ENCODE measurements around the gene LYRM9. TPM values are rescaled to one million over a fixed set of nuclear protein-coding genes. Genes with fewer than 3 reads are reported as not detected.

Gene LYRM9
- total RNA-seq, 1 experiment from 2014 or later, result 2.8 TPM

DNA sequence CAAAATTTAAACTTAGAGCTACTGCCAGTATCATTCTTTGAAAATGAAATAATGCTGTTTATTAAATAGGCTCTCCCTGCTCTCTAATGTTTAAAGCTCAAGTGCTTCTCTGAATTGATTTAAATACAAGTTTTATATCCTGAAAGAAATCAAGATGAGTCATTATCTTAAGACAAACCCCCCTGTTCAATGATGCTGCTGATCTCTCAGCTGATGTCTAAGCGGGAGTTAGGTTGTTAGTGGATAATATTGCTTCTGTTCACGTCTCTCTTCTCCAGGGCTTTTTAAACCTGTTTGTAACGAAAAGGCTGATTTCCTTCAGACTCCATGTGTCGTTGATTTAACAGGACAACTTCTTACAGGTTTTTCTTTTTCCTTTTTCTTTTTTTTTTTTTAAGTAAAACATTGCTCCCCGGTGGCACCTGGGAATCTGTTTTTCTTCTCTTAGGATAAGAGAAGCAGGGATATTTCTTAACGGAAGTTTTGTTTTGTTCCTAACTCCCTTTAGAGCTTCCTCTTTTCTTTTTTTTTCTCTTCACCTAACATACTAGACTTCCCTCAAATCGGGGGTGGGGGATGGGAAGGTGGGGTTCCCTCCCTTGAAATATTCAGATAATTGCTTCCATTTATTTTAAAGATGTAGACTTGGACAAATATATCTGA, 807 bp upstream of the LYRM9 start:
- CTCF ChIA-PET, result interaction anchor here (0.7 to 2.6 kb wide), 9 partner anchors 9 to 523 kb away, joined by 3 to 12 read pairs (median 4); no protein-coding TSS in a partner anchor
- H3K4me1 ChIP-seq (ENCODE audit: insufficient read depth, low read length, poor library complexity, severe bottlenecking), result no peaks in the 10 kb centered on the region
- no peak for TF ChIP-seq EZH2 (IDR thresholded peaks at IDR 0.05; ENCODE audit: borderline replicate concordance, low read depth, low read length, poor library complexity, severe bottlenecking)
- TF ChIP-seq, protein P1, sequence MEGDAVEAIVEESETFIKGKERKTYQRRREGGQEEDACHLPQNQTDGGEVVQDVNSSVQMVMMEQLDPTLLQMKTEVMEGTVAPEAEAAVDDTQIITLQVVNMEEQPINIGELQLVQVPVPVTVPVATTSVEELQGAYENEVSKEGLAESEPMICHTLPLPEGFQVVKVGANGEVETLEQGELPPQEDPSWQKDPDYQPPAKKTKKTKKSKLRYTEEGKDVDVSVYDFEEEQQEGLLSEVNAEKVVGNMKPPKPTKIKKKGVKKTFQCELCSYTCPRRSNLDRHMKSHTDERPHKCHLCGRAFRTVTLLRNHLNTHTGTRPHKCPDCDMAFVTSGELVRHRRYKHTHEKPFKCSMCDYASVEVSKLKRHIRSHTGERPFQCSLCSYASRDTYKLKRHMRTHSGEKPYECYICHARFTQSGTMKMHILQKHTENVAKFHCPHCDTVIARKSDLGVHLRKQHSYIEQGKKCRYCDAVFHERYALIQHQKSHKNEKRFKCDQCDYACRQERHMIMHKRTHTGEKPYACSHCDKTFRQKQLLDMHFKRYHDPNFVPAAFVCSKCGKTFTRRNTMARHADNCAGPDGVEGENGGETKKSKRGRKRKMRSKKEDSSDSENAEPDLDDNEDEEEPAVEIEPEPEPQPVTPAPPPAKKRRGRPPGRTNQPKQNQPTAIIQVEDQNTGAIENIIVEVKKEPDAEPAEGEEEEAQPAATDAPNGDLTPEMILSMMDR (conservative IDR thresholded peaks at IDR 0.05; ENCODE audit: low read depth, low read length), result no peak
- no peaks in the 10 kb centered on the region for H3K36me3 ChIP-seq (ENCODE audit: insufficient read depth, low read length, poor library complexity, severe bottlenecking)
- H3K27me3 ChIP-seq (replicated peaks; ENCODE audit: insufficient read depth, low read depth, low read length, poor library complexity), result no peaks in the 10 kb centered on the region
- POLR2A ChIA-PET (ENCODE audit: low non-redundant PET), result no interaction called here
- no peaks in the 10 kb centered on the region for H3K9me3 ChIP-seq (ENCODE audit: low read depth, low read length, poor library complexity, severe bottlenecking)
- no peak for DNase-seq (ENCODE audit: low spot score)
- H3K27ac ChIP-seq (ENCODE audit: low read depth, low read length, poor library complexity, severe bottlenecking), result no peak overlapping the region
- intact Hi-C loops (cut with micrococcal nuclease; ENCODE audit: unreplicated experiment), result loop anchor here (5.0 to 10.0 kb wide), 3 partner anchors 151 to 358 kb away; partner anchors contain the start of gene NLK
- peak overlapping the region; percentile 70 for H3K4me3 ChIP-seq (ENCODE audit: low read depth, low read length, poor library complexity, severe bottlenecking)
- BruUV-seq (replicated peaks), result no TSS peak

DNA sequence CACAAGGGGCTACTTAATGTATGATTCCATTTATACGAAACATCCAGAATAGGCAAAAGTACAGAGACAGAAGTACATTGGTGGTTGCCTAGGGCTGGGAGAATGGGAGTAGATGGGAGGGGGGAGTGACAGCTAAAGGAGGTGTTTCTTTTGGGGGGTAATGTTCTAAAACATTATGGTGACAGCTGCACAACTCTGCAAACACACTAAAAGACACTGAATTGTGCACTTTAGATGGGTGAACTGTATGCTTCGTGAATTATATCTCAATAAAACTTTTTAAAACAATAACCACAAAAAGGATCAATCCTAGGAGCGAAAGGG, 661 bp downstream of the LYRM9 start:
- Histone ChIP-seq H3K36me3 (ENCODE audit: insufficient read depth, low read length, poor library complexity, severe bottlenecking) (no peaks in the 10 kb centered on the region), H3K27ac (ENCODE audit: low read depth, low read length, poor library complexity, severe bottlenecking) (peak overlapping the region; percentile 74), H3K27me3 (replicated peaks; ENCODE audit: insufficient read depth, low read depth, low read length, poor library complexity) (no peaks in the 10 kb centered on the region), H3K4me3 (ENCODE audit: low read depth, low read length, poor library complexity, severe bottlenecking) (peak overlapping the region; percentile 70), H3K9me3 (ENCODE audit: low read depth, low read length, poor library complexity, severe bottlenecking) (no peaks in the 10 kb centered on the region), H3K4me1 (ENCODE audit: insufficient read depth, low read length, poor library complexity, severe bottlenecking) (no peaks in the 10 kb centered on the region)
- no peak for DNase-seq (ENCODE audit: low spot score)
- CTCF ChIA-PET, result interaction anchor here (0.6 to 2.6 kb wide), 4 partner anchors 11 to 87 kb away, joined by 4 to 12 read pairs (median 5); no protein-coding TSS in a partner anchor
- no peak for TF ChIP-seq EZH2 (IDR thresholded peaks at IDR 0.05; ENCODE audit: borderline replicate concordance, low read depth, low read length, poor library complexity, severe bottlenecking)
- TF ChIP-seq, protein P1 (conservative IDR thresholded peaks at IDR 0.05; ENCODE audit: low read depth, low read length), result no peak
- intact Hi-C loops (cut with micrococcal nuclease; ENCODE audit: unreplicated experiment), result loop anchor here (5.0 to 10.0 kb wide), 3 partner anchors 152 to 360 kb away; partner anchors contain the start of gene NLK
- POLR2A ChIA-PET (ENCODE audit: low non-redundant PET), result interaction anchor here (1.0 kb wide), 1 partner anchor 269 kb away, joined by 3 read pairs; no protein-coding TSS in a partner anchor
- BruUV-seq (replicated peaks), result no TSS peak

DNA sequence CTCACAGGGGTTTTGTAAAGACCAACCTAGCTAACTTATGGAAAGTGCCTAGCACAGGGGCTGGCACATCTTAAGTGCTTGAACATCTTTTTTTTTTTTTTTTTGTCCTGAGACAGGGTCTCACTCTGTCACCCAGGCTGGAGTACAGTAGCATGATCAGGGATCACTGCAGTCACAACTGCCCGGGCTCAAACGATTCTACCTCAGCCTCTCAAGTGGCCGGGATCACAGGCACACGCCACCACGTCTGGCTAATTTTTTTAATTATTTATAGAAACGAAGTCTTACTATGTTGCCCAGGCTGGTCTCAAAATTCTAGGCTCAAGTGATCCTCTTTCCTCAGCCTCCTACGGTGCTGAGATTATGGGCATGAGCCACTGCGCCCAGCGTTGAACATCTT, 1.3 kb downstream of the LYRM9 start:
- ChIA-PET POLR2A (ENCODE audit: low non-redundant PET) (no interaction called here), CTCF (interaction anchor here (0.6 kb wide), 1 partner anchor 12 kb away, joined by 3 read pairs; no protein-coding TSS in a partner anchor)
- intact Hi-C loops (cut with micrococcal nuclease; ENCODE audit: unreplicated experiment), result loop anchor here (5.0 to 10.0 kb wide), 3 partner anchors 153 to 360 kb away; partner anchors contain the start of gene NLK
- TF ChIP-seq, protein P1 (conservative IDR thresholded peaks at IDR 0.05; ENCODE audit: low read depth, low read length), result no peak
- no peak for TF ChIP-seq EZH2 (IDR thresholded peaks at IDR 0.05; ENCODE audit: borderline replicate concordance, low read depth, low read length, poor library complexity, severe bottlenecking)
- Histone ChIP-seq H3K4me3 (ENCODE audit: low read depth, low read length, poor library complexity, severe bottlenecking) (no peak overlapping the region), H3K36me3 (ENCODE audit: insufficient read depth, low read length, poor library complexity, severe bottlenecking) (no peaks in the 10 kb centered on the region), H3K27me3 (replicated peaks; ENCODE audit: insufficient read depth, low read depth, low read length, poor library complexity) (no peaks in the 10 kb centered on the region), H3K9me3 (ENCODE audit: low read depth, low read length, poor library complexity, severe bottlenecking) (no peaks in the 10 kb centered on the region), H3K27ac (ENCODE audit: low read depth, low read length, poor library complexity, severe bottlenecking) (no peak overlapping the region), H3K4me1 (ENCODE audit: insufficient read depth, low read length, poor library complexity, severe bottlenecking) (no peaks in the 10 kb centered on the region)
- TSS peak; percentile 37 for BruUV-seq (replicated peaks)
- DNase-seq (ENCODE audit: low spot score), result no peak

All from A673 (cell line).